Activated CD8-positive, alpha-beta memory T cell treated with anti-CD3 and anti-CD28 coated beads for 24 hours (primary cell): ENCODE measurements around the gene PDCD1LG2.
"Not testable (repeated sequence)": the region's sequence is repeated elsewhere in the genome, so short reads cannot be mapped to it uniquely, and the experiment has no call there.

ENCODE experiments used
- DNase-seq: peaks from one replicate; pipeline ENCODE4 v3.0.0-alpha.2; 2020

The PDCD1LG2 gene

DNA sequence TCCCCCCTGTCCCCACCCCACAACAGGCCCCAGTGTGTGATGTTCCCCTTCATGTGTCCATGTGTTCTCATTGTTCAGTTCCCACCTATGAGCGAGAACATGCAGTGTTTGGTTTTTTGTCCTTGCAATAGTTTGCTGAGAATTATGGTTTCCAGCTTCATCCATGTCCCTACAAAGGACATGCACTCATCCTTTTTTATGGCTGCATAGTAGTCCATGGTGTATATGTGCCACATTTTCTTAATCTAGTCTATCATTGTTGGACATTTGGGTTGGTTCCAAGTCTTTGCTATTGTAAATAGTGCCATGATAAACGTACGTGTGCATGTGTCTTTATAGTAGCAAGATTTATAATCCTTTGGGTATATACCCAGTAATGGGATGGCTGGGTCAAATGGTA, 15.6 kb upstream of the PDCD1LG2 start:
- not testable (repeated sequence) for DNase-seq

DNA sequence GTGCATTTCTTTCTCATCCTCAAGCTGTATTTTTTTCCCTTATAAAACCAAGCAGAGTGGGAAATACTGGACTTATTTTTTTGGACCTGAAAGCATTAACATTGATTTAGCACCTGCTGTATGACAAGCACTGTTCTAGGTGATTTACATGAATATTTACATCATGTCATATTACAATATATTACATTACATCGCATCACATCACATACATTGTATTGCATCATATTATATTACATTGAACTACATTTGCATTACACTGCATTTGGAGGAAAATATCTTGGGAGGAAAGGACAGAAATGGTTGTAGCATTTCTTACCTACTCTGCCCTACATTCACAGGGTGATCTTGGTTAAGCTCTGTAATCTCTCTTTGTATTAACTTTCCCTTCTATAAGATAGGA, 11.2 kb upstream of the PDCD1LG2 start:
- no peak for DNase-seq

DNA sequence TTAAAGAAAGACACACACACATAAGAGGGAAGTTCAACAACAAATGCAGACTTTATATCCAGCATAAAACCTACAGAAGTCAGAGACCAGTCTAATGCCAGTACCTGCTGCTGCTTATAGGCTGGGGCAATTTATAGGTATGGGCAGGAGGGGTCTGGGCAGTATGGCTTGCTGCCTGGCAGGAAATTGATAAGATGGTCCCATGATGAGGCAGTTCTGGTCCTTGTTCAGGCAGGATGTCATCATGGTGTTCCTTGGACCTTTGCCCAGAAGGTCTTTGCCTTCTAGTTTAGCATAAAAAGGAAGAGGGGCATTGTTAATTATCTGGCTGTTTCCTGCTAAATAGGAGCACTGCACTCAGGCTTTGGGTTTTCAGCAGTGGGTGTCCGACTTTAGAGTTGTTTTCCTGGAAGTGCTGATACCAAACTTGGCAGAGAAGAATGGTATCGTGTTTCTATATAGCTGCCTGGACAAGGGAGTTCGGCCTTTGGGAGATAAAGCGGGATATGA, 10.4 kb upstream of the PDCD1LG2 start:
- DNase-seq: no peak

DNA sequence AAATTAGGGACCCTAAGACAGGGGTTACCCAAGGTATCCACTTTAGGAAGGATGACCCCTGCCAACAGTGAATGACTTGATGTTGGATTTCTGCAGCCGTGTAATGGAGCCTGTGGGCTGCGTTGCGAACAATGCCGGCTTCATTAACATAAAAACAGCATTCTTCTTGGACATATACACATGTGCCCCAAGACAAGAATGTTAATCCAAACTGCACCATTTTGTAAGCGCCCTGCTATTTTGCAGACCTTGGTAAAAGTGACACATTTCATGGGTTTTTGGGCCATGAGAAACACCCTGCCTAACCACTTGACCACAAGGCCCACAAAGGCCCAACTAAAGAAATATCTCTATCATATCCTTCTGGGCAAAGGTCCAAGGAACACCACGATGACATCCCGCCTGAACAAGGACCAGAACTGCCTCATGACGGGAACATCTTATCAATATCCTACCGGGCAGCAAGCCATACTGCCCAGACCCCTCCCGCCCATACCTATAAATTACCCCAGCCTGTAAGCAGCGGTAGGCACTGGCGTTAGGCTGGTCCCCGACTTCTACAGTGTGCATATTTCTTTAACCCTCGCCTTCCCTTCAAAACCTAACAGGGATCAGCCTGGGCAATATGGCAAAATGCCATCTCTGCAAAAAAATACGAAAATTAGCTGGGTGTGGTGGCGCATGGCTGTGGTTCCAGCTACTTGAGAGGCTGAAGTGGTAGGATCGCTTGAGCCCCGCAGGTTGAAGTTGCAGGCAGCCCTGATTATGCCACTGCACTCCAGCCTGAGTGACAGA, 9.7 kb upstream of the PDCD1LG2 start:
- DNase-seq: no peak

DNA sequence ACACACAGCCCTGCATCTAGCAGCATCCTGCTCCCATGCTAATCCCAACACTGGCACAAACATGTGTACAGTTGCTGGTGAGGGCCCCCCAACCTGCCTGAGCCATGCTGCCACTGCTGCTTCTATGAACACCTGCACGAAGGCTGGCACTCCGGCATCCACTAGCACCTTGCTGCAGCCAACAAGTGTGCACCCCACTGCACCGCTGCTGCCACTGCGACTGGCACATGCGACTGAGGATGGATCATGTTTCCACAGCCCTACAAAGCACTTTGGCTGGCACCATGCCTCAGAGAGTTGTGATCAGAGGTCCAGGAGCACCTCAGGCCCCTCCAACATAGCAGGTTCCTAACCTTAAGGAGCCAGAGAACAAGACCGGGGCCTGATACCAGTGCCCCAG, 7.8 kb upstream of the PDCD1LG2 start:
- no peak for DNase-seq

DNA sequence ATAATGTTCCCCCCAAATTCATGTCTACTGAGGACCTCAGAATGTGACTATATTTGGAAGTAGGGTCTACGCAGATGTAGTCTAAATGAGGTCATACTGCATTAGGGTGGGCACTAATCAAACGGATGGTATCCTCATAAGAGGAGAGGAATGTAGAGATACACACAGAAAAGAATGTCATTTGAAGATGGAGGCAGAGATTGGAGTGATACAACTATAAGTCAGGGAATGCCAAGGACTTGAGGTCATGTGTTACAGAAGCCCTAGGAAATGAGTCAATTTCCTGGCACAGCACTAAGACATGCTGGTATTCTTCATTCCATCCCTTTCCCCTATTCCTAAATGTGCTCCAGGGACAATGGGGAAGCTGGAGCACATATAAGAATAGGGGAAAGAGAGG, 758 bp upstream of the PDCD1LG2 start:
- no peak for DNase-seq

DNA sequence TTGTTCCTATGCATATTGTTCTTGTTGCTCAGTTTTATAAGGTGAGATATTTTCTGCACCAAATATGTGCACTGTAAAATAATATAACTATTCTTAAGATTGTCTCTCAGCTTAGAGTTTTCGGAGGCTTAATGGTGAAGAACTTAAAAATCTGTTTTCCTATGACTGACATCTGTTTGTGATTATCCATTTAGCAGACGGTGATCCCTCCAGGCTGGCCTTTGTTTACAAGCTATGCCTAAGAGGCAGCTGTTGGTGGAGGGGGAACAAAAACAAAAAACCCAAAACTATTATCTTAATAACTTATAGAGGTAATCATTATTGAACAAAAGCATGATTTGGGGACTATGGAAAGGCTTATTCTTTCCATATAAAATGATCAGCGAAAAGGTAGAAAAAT, 658 bp downstream of the PDCD1LG2 start:
- DNase-seq: no peak

DNA sequence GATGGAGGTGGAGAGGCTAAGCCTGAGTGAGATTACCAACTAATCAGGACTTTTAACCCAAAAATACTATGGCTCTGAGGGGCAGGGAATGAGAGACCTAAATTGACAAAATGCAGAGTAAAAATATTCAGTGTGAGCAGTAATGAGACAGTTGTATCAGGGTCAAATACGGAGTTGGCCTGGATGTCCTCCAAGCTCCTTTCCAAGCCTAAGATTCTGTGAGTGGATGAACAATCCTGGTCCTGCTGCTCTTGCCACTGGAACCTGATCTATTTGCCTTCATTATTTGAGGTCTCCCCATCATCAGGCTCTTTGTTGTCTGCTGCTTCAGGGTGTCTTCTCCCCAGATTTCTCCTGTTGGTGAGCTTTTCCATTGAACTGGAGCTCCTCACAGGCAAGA, 1.1 kb downstream of the PDCD1LG2 start:
- no peak for DNase-seq

DNA sequence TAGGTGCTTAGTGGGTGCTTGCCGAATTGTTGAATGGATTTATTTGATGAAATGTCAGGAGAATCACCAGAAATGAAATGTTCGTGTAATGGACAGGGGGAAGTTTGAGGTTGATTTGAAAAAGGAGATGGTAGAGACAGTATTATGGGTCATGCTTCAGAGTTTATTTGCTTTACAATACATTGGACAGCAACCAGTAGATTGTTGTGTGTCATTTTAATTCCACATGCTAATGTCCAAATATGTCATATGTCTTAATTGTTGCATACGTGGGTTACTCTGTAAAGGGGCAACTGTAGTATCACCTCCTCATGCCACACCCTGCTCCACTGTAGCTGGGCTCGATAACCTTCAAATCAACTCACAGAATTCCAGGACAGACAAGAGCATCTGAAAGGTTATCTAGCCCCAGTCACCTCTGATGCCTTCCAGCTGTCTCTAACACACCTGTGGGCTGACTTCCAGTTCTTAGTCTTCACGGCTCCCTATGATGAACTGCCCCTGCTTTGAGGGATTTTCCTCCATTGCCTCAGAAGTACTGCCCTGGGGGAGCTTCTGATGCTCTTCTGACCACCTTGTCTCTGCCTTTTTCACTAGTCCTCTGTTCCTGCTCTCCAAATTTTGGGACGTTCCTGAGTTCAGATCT, 1.7 kb downstream of the PDCD1LG2 start:
- no peak for DNase-seq

DNA sequence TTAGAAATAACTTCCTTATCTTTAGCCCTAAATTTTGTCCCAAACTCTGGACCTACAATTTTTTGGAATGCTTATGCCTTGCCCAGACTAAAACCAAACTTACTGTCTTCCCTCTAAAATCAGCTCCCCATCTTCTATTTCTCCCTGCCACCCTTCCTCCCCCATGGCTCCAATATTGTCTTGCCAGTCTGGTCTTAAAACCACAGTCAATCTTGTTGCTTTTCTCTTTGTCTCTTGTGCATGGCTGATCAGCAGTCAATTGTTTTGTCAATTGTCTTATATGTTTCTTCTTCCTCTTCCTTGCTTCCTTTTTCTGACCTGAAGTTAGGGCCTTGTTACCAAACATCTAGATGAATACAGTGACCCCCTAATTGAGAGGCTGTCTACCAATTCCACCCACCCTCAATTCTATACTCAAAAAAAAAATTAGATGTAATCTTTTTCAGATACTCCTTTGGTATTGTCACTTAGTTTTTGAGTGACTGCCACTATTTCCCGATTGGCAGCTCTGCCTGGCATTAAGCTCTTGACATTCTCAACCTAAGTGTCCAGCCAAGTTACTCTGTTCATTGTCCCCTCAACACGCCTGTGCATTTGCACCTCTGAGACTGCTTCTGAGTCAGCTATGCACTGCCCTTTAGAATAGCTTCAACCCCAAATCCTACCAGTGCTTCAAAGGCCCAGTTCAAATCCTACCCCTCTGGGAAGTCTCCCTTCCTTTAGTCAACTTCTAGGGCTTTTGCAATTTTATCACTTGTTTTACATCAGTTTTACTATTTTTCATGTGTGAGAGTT, 2.5 kb downstream of the PDCD1LG2 start:
- DNase-seq: no peak

DNA sequence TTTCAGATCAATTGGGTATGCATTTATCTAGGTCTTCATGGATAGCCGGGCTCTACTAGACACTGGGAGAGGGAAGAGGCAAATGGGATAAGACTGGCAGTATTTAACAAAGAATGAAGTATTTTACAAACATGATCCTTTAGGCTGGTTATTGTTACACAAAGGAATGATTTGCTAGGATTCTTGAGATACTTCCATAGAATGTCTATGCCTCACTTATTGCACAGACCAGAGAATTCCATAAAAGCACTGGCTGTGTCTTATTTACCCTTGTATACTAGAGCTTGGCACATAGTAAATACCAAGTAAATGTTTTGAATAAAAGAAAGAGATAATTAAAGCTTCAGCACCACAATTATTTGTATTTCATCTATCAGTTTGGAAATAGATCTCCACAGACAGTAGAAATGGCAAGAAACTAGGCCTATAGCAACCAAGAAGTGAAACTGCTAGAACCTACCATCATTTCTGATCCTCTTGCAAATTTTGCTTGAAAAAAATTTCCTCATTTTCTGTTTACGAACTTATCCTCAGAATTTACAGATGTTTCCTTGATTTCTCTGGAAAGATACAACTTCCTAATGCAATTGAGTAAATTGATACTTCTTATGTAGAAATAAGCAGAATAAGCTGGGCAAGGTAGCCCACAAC, 3.8 kb downstream of the PDCD1LG2 start:
- no peak for DNase-seq

DNA sequence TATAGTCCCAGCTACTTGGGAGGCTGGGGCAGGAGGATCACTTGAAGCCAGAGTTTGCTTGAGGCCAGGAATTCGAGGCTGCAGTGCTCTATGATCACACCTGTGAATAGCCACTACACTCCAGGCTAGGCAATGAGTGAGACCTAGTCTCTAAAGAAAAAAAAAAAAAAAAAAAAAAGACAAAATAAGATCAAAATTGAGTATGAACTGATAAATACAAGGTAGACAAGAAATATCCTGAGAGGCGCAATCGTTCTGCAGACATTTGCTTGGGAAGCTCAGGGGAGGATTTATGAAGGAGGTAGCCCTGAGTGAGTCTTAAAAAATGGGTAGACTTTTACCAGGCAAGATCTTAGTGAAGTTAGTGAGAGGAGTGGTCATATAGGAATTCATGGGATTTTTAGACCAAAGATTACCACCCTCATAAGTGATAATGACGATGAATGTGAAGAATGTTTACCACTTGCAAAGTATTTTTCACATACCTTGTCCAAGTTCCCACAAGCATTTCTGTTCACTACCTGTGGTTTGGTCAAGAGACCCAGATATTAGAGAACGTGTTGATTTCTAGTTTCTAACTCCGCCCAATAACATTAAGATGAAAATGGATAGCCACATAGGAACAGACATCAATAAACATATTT, 4.4 kb downstream of the PDCD1LG2 start:
- no peak for DNase-seq

DNA sequence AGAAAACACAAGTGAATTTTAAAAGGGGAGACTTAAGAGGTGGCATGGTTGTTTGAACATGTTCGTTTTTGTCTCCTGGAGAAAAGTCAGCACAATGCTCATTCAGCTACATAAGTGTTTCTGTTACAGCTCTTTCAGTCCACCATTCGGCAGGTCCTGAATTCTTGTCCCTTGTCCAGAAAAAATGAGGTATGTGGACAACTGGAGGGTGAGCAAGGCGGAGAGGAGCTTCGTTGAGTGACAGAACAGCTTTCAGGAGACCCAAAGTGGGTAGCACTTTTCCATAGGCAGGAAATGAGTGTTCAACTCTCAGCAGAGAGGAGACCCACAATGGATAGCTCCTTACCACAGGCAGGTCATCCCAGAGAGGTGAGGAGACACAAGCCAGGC, 4.9 kb downstream of the PDCD1LG2 start:
- DNase-seq: no peak

DNA sequence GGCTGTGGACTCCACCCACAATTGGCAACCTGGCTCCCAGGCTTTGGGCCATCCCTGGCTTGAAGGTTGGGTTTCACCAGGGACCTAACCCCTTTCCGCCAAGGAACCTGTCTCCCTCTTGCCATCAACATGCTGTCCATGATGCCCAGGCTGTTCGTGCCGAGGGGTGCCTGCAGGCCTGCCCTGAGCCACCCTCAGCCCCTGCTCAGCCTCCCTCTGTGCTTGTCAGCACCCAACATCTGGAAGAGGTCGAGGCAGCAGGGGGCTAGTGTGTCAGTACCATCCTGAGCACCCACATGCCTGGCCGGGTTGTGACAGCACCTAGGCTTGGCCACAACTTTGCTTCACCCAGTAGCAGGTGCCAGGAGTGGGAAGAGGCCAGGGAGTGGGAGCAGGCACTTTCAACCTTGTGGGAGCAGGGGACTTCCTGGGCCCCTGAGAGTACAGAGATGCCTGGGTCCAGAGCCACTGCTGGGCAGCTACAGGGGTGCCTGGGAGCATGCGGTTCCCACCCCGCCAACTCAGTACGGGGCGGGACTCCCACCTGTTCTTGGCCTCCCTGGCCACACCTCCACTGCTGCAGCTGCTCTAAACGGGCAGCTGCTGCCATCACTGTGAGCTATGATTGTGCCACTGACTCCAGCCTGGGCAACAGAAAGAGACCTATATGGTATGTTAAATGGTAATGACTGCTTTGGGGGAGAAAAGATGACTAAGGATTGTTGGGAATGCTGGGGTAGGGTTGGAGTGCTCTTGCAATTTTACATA, 6.3 kb downstream of the PDCD1LG2 start:
- DNase-seq: no peak

DNA sequence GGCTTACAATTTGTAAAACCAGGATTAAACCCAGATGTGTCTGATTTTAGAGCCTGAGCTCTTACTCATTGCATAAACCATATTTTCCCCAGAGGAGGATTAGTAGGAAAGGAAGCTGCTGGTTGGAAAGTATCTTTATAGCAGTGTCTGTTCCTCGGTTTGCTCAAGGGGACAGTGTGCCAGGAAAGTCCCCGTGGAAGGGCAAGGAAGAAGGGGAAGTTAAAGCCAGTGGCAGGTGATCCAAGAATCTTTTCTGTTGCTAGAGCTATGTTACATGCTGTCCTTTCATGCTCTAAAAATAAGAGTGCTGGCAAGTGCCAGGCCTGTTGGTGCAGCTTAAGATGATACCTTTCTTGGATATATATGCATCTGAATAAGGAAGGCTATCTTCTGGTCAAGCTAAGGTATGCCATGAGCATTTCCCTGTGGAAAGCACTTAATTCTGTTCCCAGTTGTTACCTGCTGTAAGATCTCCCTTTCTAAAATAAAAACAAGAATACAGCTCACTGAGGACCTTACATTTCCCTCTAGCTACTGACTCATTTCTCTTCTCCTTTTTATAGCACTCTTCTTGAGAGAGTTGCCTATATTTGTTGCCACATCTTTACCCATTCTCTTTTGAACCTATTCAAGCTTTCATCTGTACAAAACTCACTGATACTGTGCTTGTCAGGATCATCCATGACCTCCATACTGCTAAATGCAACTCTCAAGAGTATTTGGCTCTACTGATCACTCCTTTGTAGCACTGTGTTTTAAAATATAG, 8.0 kb downstream of the PDCD1LG2 start:
- DNase-seq: no peak

DNA sequence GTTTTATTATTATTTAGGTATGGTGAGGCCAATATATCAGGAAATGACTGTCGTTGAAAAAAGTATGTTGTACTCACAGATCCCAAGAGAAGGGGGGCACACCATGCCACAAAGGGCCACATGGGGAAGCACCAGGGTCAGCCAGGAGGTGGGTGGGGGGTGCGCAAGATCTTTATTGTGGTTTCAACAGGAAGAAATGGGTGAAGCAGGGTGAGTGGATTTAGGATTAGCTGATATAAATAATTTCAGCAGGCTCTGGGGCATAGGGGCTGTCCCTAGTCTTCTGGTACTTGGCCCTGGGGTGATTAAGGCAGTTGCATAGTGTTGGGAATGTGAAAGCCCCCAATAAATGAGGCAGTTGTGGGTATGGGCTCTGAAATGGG, 8.6 kb downstream of the PDCD1LG2 start:
- no peak for DNase-seq

DNA sequence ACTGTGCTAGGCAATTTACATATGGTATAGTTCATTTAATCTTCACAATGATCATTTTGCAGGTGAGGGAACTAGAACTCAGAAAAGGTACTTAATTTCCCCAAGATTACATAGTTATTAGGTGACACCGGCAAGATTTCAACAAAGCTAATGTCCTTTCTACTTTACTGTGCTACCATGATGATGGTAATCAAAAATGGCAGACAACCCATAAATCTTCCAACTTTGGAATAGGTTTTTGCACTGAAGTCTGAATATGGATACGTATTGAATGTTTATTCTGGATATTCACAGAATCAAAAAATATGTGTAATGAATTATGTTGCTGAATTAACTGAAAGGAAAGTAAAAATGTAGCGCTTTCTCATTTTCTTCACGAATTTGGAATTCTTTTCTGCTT, 13.8 kb downstream of the PDCD1LG2 start:
- no peak for DNase-seq

DNA sequence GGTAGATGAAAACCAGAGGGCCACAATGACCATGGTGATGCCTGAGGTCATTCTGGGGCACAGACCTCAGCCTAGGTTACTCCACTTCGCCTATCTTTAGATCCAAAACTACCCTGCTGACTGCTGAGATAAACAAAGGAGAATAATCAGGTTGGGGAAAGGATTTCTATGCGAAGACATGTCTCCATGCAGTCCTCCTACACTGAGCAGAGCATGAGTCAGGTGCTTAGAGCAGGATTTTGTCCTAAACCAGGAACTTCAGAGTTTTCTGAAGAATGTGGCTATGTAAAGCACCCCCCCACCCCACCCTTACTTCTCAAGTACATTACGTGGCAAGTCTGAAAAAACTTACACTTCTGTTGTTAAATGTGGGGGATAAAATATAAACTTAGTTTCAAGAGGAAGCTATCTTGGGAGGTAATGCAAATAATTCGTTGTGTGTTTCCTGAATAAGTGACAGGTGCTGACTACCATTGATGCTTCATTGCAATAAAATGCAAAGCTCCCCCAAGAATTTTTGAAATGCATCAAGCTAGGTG, 19.4 kb downstream of the PDCD1LG2 start:
- no peak for DNase-seq

DNA sequence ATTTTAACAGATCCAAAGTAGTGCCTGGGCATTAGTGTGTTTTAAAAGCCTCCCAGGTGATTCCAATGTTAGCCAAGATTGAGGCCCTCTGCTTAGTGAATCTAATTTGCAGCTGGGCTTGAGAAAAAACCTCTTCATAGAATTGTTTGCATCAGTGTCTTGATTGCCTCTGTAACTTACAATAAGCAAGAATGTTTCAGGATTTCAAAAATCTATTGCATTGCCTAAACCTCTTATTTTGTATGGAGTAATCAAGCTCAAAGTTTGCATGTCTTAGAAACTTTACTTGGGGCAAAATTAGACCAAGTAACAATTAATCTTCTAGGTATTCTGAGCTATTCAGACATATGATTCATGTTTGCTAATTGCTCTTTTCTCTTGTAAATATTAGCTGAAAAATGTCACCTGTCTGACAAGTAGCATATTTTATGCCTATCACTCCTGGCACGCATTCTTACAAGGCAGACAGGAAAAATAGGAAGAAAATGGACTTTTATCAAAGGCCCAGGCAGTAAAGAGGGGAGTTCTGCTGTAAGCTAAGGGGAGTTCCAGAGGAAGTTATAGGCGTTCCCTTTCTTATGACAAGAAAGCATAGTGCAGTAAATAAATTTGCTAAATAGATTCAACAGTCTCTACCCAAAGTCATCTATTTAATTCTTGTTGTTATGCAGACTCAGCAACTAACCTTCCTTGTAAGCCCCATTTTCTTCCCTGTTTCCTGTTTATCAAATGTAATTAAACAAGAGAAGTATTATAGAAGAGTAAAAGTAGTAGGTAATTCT, 21.0 kb downstream of the PDCD1LG2 start:
- DNase-seq: no peak

DNA sequence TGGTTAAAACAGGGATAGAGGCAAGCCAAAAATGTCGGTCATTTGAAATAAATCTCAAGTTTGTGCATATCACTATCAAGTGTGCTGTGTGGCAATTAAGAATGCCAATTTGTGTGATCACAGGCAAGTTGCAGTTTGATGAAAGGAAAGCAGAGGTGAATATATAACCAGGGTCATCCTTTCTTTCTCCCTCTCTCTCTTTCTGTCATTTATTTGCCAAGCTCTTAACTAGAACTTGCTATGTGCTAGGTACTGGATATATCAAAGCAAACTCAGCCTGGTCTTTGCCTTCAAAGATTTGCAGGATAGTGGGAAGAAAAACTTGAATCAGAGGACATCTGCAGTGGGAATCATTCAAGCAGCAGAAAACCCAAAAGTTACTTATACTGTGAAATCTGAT, 22.0 kb downstream of the PDCD1LG2 start:
- no peak for DNase-seq
